H1 (cell line): ENCODE data around the gene DCTN5. TPM values are rescaled to one million over a fixed set of nuclear protein-coding genes. Genes with fewer than 3 reads are reported as not detected.

Experiments
- CTCF ChIA-PET: fragments of 300-600 bp; sonication (Branson Sonifier 250); formaldehyde crosslinking; loops from one replicate; lab custom pipeline; 2021; ENCODE audit not compliant: partially characterized antibody; lab: Charles Lee
- POLR2A ChIA-PET: fragments of 300-600 bp; sonication (Branson Sonifier 250); formaldehyde crosslinking; loops from one replicate; lab custom pipeline; 2021; ENCODE audit warnings: inconsistent platforms; ENCODE audit not compliant: partially characterized antibody; lab: Charles Lee
- DNase-seq, 2 experiments: peaks; one replicate each; pipeline versions ENCODE4 v3.0.0 to v3.0.0-alpha.2; 2010 to 2022; ENCODE audit warnings: low spot score in 2 of 2, low read depth in 1 of 2, mixed read lengths in 1 of 2
- FAIRE-seq: peaks from 2 replicates; lab custom pipeline; 2011; peaks lifted over from hg19 to GRCh38; lab: Jason Lieb, UNC
- H2AFZ ChIP-seq: 2 replicates; pipeline ENCODE4 v1.8.1; 2012; ENCODE audit warnings: low read length, inconsistent platforms
- H2AK5ac ChIP-seq: 2 replicates; pipeline ENCODE4 v1.6.1; 2013; ENCODE audit warnings: low read depth, low read length
- H2BK120ac ChIP-seq: replicated peaks from 2 replicates; pipeline ENCODE3; 2013; ENCODE audit warnings: low read depth, low read length, inconsistent platforms
- H2BK12ac ChIP-seq: 2 replicates; pipeline ENCODE4 v1.6.1; 2013; ENCODE audit warnings: low read depth, low read length
- H2BK15ac ChIP-seq: 2 replicates; pipeline ENCODE4 v1.6.1; 2013; ENCODE audit warnings: low read length
- H2BK20ac ChIP-seq: 2 replicates; pipeline ENCODE4 v1.6.1; 2013; ENCODE audit warnings: low read length
- H2BK5ac ChIP-seq: 2 replicates; pipeline ENCODE4 v1.6.1; 2013; ENCODE audit warnings: low read depth, low read length
- H3K14ac ChIP-seq: 2 replicates; pipeline ENCODE4 v1.6.1; 2013; ENCODE audit warnings: inconsistent platforms; ENCODE audit not compliant: insufficient read length
- H3K18ac ChIP-seq: 2 replicates; pipeline ENCODE4 v1.6.1; 2013; ENCODE audit warnings: low read length; ENCODE audit errors: extremely low read depth
- H3K23ac ChIP-seq: 2 replicates; pipeline ENCODE4 v1.6.1; 2013; ENCODE audit warnings: inconsistent platforms; ENCODE audit not compliant: insufficient read length
- H3K23me2 ChIP-seq: 2 replicates; pipeline ENCODE4 v1.6.1; 2013; ENCODE audit warnings: low read depth, low read length
- H3K27ac ChIP-seq: 2 replicates; pipeline ENCODE4 v1.6.1; 2011; ENCODE audit warnings: low read depth, low read length, inconsistent platforms
- H3K27me3 ChIP-seq, 4 experiments: replicated peaks in 1 of 4; 1 replicate in 1 of 4; 2 replicates in 3 of 4; pipeline versions ENCODE4 v1.6.1 to v1.8.1; 2011 to 2013; ENCODE audit warnings: low read length in 3 of 4, mild to moderate bottlenecking in 3 of 4, inconsistent platforms in 2 of 4, mixed read lengths in 2 of 4, moderate library complexity in 1 of 4; ENCODE audit not compliant: control insufficient read depth in 3 of 4, insufficient read depth in 3 of 4; ENCODE audit errors: extremely low read depth in 1 of 4
- H3K36me3 ChIP-seq, 4 experiments: 2 replicates each; pipeline versions ENCODE4 v1.6.1 to v1.8.1; 2011 to 2013; ENCODE audit warnings: mild to moderate bottlenecking in 4 of 4, low read length in 3 of 4, moderate library complexity in 2 of 4, control low read depth in 1 of 4, inconsistent platforms in 1 of 4; ENCODE audit not compliant: insufficient read depth in 4 of 4, control insufficient read depth in 2 of 4
- H3K4ac ChIP-seq: replicated peaks from 2 replicates; pipeline ENCODE3; 2013; ENCODE audit warnings: low read length, low read depth, mixed read lengths, inconsistent platforms; ENCODE audit not compliant: insufficient read length
- H3K4me1 ChIP-seq, 4 experiments: replicated peaks in 1 of 4; 1 replicate in 1 of 4; 2 replicates in 3 of 4; pipeline versions ENCODE4 v1.6.1 to v1.8.1; 2011 to 2013; ENCODE audit warnings: low read length in 3 of 4, inconsistent platforms in 2 of 4, mixed read lengths in 1 of 4; ENCODE audit not compliant: insufficient read depth in 4 of 4, control insufficient read depth in 3 of 4
- H3K4me2 ChIP-seq, 2 experiments: 2 replicates each; pipeline versions ENCODE4 v1.6.1 to v1.8.1; 2011 to 2013; ENCODE audit warnings: low read depth in 2 of 2, low read length in 2 of 2, control low read depth in 1 of 2, inconsistent platforms in 1 of 2, mild to moderate bottlenecking in 1 of 2; ENCODE audit not compliant: insufficient read depth in 1 of 2
- H3K4me3 ChIP-seq, 4 experiments: fragments of 200-600, 300-600 bp in 1 of 4; sonication (generic), shearing (Covaris generic), sonication (Bioruptor Twin) in 1 of 4; 2 replicates each; pipeline versions ENCODE4 v1.5.1 to v1.8.1; 2011 to 2016; ENCODE audit warnings: low read length in 4 of 4, low read depth in 3 of 4, control low read depth in 2 of 4, inconsistent platforms in 2 of 4, mild to moderate bottlenecking in 2 of 4, mixed read lengths in 1 of 4, moderate library complexity in 1 of 4; ENCODE audit not compliant: insufficient read depth in 2 of 4; ENCODE audit errors: extremely low read depth in 1 of 4
- H3K56ac ChIP-seq: replicated peaks from 2 replicates; pipeline ENCODE3; 2013; ENCODE audit warnings: low read depth, mild to moderate bottlenecking, mixed read lengths, low read length, inconsistent platforms; ENCODE audit not compliant: insufficient read length
- H3K79me1 ChIP-seq: 2 replicates; pipeline ENCODE4 v1.6.1; 2013; ENCODE audit warnings: low read depth, low read length, control low read depth
- H3K79me2 ChIP-seq, 2 experiments: 2 replicates each; pipeline versions ENCODE4 v1.6.1 to v1.8.1; 2012 to 2013; ENCODE audit warnings: low read length in 2 of 2, mild to moderate bottlenecking in 2 of 2, inconsistent platforms in 1 of 2; ENCODE audit not compliant: insufficient read depth in 2 of 2, control insufficient read depth in 1 of 2
- H3K9ac ChIP-seq, 4 experiments: replicated peaks in 1 of 4; 1 replicate in 1 of 4; 2 replicates in 3 of 4; pipeline versions ENCODE4 v1.6.1 to v1.8.1; 2011 to 2013; ENCODE audit warnings: low read depth in 3 of 4, low read length in 3 of 4, control low read depth in 2 of 4, mild to moderate bottlenecking in 2 of 4, moderate library complexity in 2 of 4, inconsistent platforms in 1 of 4; ENCODE audit errors: extremely low read depth in 1 of 4
- H3K9me3 ChIP-seq, 2 experiments: 2 replicates each; pipeline versions ENCODE4 v1.6.1 to v1.8.1; 2012 to 2013; ENCODE audit warnings: mild to moderate bottlenecking in 2 of 2, moderate library complexity in 2 of 2, control low read depth in 1 of 2, inconsistent platforms in 1 of 2, low read depth in 1 of 2, low read length in 1 of 2, mixed read lengths in 1 of 2; ENCODE audit not compliant: insufficient read depth in 2 of 2
- H4K20me1 ChIP-seq, 2 experiments: replicated peaks in 1 of 2; 2 replicates each; pipeline versions ENCODE3 to v1.8.1; 2011 to 2013; ENCODE audit warnings: inconsistent platforms in 2 of 2, low read length in 2 of 2, mild to moderate bottlenecking in 1 of 2; ENCODE audit not compliant: insufficient read depth in 2 of 2, control insufficient read depth in 1 of 2
- H4K5ac ChIP-seq: 2 replicates; pipeline ENCODE4 v1.6.1; 2013; ENCODE audit warnings: low read length, low read depth, mixed read lengths, inconsistent platforms; ENCODE audit not compliant: insufficient read length
- H4K8ac ChIP-seq: 2 replicates; pipeline ENCODE4 v1.8.0; 2013; ENCODE audit warnings: mild to moderate bottlenecking, moderate library complexity, low read length, inconsistent platforms; ENCODE audit not compliant: insufficient read depth; ENCODE audit errors: extremely low read depth
- H4K91ac ChIP-seq: replicated peaks from 2 replicates; pipeline ENCODE3; 2013; ENCODE audit warnings: low read length, mixed read lengths, inconsistent platforms; ENCODE audit not compliant: insufficient read length
- CEBPB ChIP-seq: IDR thresholded peaks from 2 replicates; pipeline ENCODE4 v1.6.1; 2012; ENCODE audit warnings: low read depth, low read length
- GABPA ChIP-seq: IDR thresholded peaks from 2 replicates; pipeline ENCODE4 v1.6.1; 2011; ENCODE audit warnings: mild to moderate bottlenecking, low read length, moderate library complexity, borderline replicate concordance; ENCODE audit not compliant: insufficient read depth
- HDAC2 ChIP-seq, 2 experiments: fragments of 300-600 bp in 1 of 2; sonication (generic) in 1 of 2; IDR thresholded peaks; 2 replicates each; pipeline ENCODE4 v1.6.1; 2011 to 2012; ENCODE audit warnings: low read depth in 2 of 2, low read length in 2 of 2, mild to moderate bottlenecking in 2 of 2, moderate library complexity in 2 of 2, borderline replicate concordance in 1 of 2, inconsistent platforms in 1 of 2
- KDM4A ChIP-seq: IDR thresholded peaks from one replicate; pipeline ENCODE4 v1.7.1; 2012; ENCODE audit warnings: low read depth, mild to moderate bottlenecking, moderate library complexity, low read length, inconsistent platforms; ENCODE audit not compliant: severe bottlenecking
- SIRT6 ChIP-seq: IDR thresholded peaks from one replicate; pipeline ENCODE4 v1.7.1; 2012; ENCODE audit warnings: low read length, inconsistent platforms
- WGBS, 2 experiments: shearing (Covaris generic) in 1 of 2; methylation state at CpG; one replicate each; pipeline versions ENCODE4 v1.1.6 to v1.1.7; 2013 to 2015; ENCODE audit warnings: low lambda C conversion rate in 2 of 2, mixed read lengths in 2 of 2, inconsistent platforms in 1 of 2, low coverage in 1 of 2, missing lambda C conversion rate in 1 of 2; ENCODE audit not compliant: insufficient replicate concordance in 2 of 2, insufficient coverage in 1 of 2, insufficient read length in 1 of 2; ENCODE audit errors: extremely low coverage in 1 of 2, missing lambda C conversion rate in 1 of 2; 5-methylcytosine and 5-hydroxymethylcytosine counted together
- polyA plus RNA-seq, 7 experiments: library from polyadenylated mRNA; depleted of rRNA in 3 of 7; stranded (reverse) in 5 of 7; unstranded in 2 of 7; fragments of >200 nt in 5 of 7; fragments of 200-250 nt in 2 of 7; gene quantifications; 1 replicate in 5 of 7; 2 replicates in 1 of 7; 4 replicates in 1 of 7; pipeline versions ENCODE4 v1.2.1 to v1.2.3, GENCODE V29; 2011 to 2013; ENCODE audit warnings: missing spikeins in 2 of 7, mixed read lengths in 2 of 7
- total RNA-seq: library from RNA; stranded (reverse); fragmentation: NEBNext Ultra II Directional; extraction: Animal tissue kit (Norgen Biotek cat#: 25700); gene quantifications from 2 replicates; pipeline ENCODE4 v1.2.1, GENCODE V29; 2021

The DCTN5 gene
- total and polyA plus RNA-seq, 2 of the 8 experiments (the other 6 are each of a cell fraction or from before 2014, with no cell fraction given) = 36.0 to 74.0 TPM

DNA sequence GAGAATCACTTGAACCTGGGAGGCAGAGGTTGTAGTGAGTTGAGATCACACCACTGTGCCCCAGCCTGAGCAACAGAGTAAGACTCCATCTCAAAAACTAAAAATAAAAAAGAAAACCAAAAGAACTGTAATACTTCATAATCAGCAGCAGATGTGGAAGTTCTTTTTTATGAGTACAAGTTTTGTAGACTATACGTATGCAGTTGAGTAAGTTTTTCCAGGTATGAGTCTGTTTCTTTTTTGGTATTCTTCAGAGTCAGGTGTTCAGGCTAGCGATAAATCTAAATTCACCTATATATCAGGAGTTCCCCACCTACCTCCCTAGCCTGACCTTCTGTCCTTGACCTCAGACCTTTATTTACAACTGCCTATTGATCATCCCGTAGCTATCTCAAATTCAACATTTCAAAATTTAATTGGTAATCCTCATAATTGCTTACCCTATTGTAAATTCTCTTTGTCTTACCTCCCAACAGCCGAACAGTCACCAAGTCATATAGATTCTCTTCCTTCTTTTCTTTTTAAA, 10.7 kb downstream of the DCTN5 start:
- Histone ChIP-seq H3K27me3 (no peaks in the 10 kb centered on the region), H4K8ac (no peak overlapping the region), H3K14ac (no peak overlapping the region), H2AK5ac (no peak overlapping the region)
- TF ChIP-seq KDM4A = no peak
- no peak for TF ChIP-seq GABPA
- TF ChIP-seq CEBPB = no peak
- TF ChIP-seq SIRT6 = no peak
- no peak for TF ChIP-seq HDAC2 (IDR thresholded peaks at IDR 0.05; ENCODE audit: borderline replicate concordance in 1 of 2, low read depth in 2 of 2, low read length in 2 of 2)
- TF ChIP-seq, all 59 proteins: peak for 0
- peaks cover 0 to 8% (median 2%) of the 10 kb centered on the region in 4 experiments; a peak in 1 of 8 replicates for H3K36me3 ChIP-seq
- H3K4me1 ChIP-seq = no peaks in the 10 kb centered on the region
- CTCF ChIA-PET = no interaction called here
- H4K5ac ChIP-seq = no peak overlapping the region
- no peak overlapping the region for H4K91ac ChIP-seq
- H3K23ac ChIP-seq = no peak overlapping the region
- no peak overlapping the region for H3K4me2 ChIP-seq
- H2BK20ac ChIP-seq = no peak overlapping the region
- FAIRE-seq = no peak
- H3K9me3 ChIP-seq = no peaks in the 10 kb centered on the region
- no peak for DNase-seq
- no peak overlapping the region for H3K56ac ChIP-seq
- H3K23me2 ChIP-seq = no peaks in the 10 kb centered on the region
- no peak overlapping the region for H3K4me3 ChIP-seq
- no peak overlapping the region for H2BK120ac ChIP-seq
- H3K79me2 ChIP-seq = peaks cover 0 to 31% of the 10 kb centered on the region in 2 experiments; a peak in 2 of 4 replicates
- no peaks in the 10 kb centered on the region for H3K79me1 ChIP-seq
- H3K4ac ChIP-seq = no peak overlapping the region
- WGBS, 2 experiments = 94% methylated on average over 4 of the region's 4 CpGs; no CpG with 5 or more reads in 1 of the 2 experiments
- no peak overlapping the region for H2BK15ac ChIP-seq
- H2BK5ac ChIP-seq = no peak overlapping the region
- no peak overlapping the region for H3K18ac ChIP-seq
- H2BK12ac ChIP-seq = no peak overlapping the region
- POLR2A ChIA-PET = interaction anchor here (1.0 to 2.1 kb wide), 2 partner anchors 11 to 94 kb away, joined by 3 to 6 read pairs; partner anchors contain the start of genes DCTN5, PALB2 and UBFD1
- H3K27ac ChIP-seq = no peak overlapping the region
- H3K9ac ChIP-seq = no peak overlapping the region
- H2AFZ ChIP-seq = no peak overlapping the region
- peaks cover under 1 to 5% of the 10 kb centered on the region in 2 experiments for H4K20me1 ChIP-seq
